ENCODE measurements around the gene SH2B2. TPM values are rescaled to one million over a fixed set of nuclear protein-coding genes. Genes with fewer than 3 reads are reported as not detected.

SH2B2 gene
- total RNA-seq, 2 donors from 2014 or later = 3.1 to 5.0 TPM

GRCh38 chr7:102291056-102291915, 4.6 kb downstream of the SH2B2 start:
- TF ChIP-seq CTCF (IDR thresholded peaks at IDR 0.05) = no peak
- no peak for DNase-seq
- H3K27me3 ChIP-seq = no peaks in the 10 kb centered on the region
- H3K4me3 ChIP-seq = no peak overlapping the region
- no peaks in the 10 kb centered on the region for H3K36me3 ChIP-seq
- intact Hi-C loops (cut with DNase I) = no loop called here
- H3K4me1 ChIP-seq = peaks cover 4% of the 10 kb centered on the region
- H3K9me3 ChIP-seq = no peaks in the 10 kb centered on the region
- no peak overlapping the region for H3K27ac ChIP-seq
- no peak overlapping the region for H3K9ac ChIP-seq (ENCODE audit: low read depth in 2 of 2, low read length in 2 of 2)

DNA sequence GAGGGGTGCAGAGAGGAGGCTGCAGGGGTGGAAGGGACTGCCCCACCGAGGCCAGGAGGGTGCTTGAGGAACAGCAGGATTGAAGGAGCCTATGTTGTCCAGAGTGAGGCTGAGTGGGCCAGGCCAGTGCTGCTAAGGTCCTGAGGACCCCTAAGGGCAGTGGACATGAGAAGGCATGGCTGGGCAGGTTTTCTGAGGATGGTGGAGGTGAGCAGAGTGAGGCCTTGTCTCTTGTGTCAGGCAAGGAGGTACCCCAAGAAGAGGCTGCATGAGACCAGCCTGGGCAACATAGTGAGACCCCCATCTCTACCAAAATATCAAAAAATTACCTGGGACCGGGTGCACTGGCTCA, 5.2 kb downstream of the SH2B2 start:
- no peaks in the 10 kb centered on the region for H3K9me3 ChIP-seq
- H3K36me3 ChIP-seq = no peaks in the 10 kb centered on the region
- no peak overlapping the region for H3K9ac ChIP-seq (ENCODE audit: low read depth in 2 of 2, low read length in 2 of 2)
- peaks cover 4% of the 10 kb centered on the region for H3K4me1 ChIP-seq
- no peak overlapping the region for H3K4me3 ChIP-seq
- H3K27me3 ChIP-seq = no peaks in the 10 kb centered on the region
- intact Hi-C loops (cut with DNase I) = no loop called here
- TF ChIP-seq CTCF (IDR thresholded peaks at IDR 0.05) = no peak
- H3K27ac ChIP-seq = no peak overlapping the region
- no peak for DNase-seq

DNA sequence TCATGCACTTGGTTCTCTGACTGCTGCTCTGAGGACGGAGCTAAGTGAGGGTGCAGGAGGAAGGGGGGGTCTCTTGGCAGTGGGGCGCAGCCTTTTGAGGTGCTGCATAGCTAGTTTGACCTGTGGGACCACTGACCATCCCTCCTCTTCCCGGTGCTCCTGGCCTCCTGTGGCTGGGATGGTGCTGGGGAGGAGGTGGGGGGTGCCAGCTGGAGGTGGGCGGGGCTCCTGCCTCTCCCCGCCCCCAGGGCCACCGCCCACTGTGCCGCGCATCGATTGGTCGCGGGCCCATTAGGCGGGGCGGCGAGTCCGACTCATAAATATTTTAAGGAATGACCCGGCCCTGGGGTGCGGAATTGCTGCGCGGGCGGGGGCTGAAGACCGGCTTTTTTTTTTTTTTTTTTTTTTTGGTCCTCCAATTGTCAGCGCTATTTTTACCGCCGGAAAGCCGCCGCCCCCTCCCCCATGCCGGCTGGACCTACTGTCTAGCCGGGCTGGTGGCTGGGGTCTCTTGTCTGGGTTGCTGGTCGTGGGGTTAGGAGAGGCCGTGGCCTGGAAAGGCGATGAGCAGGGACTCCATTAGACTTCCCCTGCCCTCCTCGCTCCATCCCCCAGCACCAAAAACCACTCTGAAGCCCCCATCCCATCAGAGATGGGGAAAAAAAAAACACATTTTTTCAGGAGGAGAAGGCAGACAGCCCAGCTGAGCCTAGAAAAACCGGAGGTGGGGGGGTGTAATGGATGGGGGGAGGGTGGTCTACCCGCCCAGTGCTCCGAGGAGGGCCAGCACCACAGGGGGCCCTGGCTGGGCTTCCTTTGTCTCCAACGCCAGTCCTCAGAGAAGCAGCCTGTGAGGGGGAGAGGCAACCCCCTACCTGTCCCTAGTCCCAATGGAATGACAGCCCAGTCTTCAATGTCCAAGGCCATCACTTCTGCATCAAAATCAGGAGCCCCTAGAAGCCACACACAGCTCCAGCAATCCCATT, 6.4 kb downstream of the SH2B2 start:
- no peaks in the 10 kb centered on the region for H3K36me3 ChIP-seq
- H3K9ac ChIP-seq (ENCODE audit: low read depth in 2 of 2, low read length in 2 of 2) = no peak overlapping the region
- DNase-seq = no peak
- no peaks in the 10 kb centered on the region for H3K9me3 ChIP-seq
- peaks cover 4% of the 10 kb centered on the region for H3K4me1 ChIP-seq
- H3K27me3 ChIP-seq = no peaks in the 10 kb centered on the region
- no peak overlapping the region for H3K27ac ChIP-seq
- intact Hi-C loops (cut with DNase I) = no loop called here
- no peak for TF ChIP-seq CTCF (IDR thresholded peaks at IDR 0.05)
- no peak overlapping the region for H3K4me3 ChIP-seq

- no peaks in the 10 kb centered on the region for H3K4me1 ChIP-seq
- H3K4me3 ChIP-seq = no peak overlapping the region
- H3K9ac ChIP-seq (ENCODE audit: low read depth in 2 of 2, low read length in 2 of 2) = no peak overlapping the region
- TF ChIP-seq CTCF (IDR thresholded peaks at IDR 0.05) = no peak
- intact Hi-C loops (cut with DNase I) = no loop called here
- no peaks in the 10 kb centered on the region for H3K36me3 ChIP-seq
- no peak overlapping the region for H3K27ac ChIP-seq
- no peaks in the 10 kb centered on the region for H3K9me3 ChIP-seq
- DNase-seq = no peak
- H3K27me3 ChIP-seq = no peaks in the 10 kb centered on the region
Observed at GRCh38 chr7:102294589-102294988, 7.9 kb downstream of the SH2B2 start.

DNA sequence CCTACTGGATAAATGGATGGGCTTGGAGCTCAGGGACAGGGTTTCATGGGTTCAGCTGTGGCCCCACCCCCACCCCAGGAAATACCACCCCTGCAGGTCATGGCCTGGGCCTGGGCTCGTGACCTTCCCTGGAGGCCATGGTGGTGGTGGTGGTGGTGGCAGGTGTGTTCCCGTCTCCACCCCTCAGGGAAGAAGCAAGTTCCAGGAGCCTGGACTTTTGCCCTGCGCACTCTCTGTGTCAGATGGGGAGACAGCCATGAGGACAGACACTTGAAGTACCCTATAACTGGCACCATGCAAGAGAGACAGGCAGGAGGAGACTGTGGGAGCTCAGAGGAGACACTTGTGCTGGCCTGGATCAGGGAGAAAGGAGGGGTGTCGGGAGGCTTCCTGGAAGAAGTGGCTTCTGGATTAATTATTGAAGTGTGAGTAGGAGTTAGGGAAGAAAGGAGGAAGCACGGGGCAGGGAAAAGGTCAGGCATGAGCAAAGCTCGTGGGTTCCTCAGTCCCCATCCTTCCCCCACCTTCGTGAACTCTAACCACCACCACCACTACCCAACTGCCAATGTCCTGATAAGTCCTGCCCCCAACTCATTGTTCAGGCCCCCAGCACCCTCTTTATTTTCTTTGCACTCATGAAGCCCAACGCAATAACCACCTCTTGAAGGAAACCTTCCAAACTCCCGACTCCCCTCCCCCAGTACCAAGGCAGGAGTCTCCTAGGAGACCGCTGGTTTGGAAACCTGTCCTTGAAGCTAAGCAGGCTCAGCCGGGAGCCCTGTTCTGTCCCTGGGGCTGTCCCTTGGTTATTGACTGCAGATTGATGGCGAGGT, 8.9 kb downstream of the SH2B2 start:
- TF ChIP-seq CTCF (IDR thresholded peaks at IDR 0.05) = no peak
- H3K4me1 ChIP-seq = no peaks in the 10 kb centered on the region

More for the DNA sequence above, 8.9 kb downstream of the SH2B2 start:
- no peaks in the 10 kb centered on the region for H3K9me3 ChIP-seq
- H3K9ac ChIP-seq (ENCODE audit: low read depth in 2 of 2, low read length in 2 of 2) = no peak overlapping the region
- no peaks in the 10 kb centered on the region for H3K27me3 ChIP-seq
- intact Hi-C loops (cut with DNase I) = no loop called here
- no peak overlapping the region for H3K4me3 ChIP-seq
- no peak for DNase-seq
- H3K27ac ChIP-seq = no peak overlapping the region
- no peaks in the 10 kb centered on the region for H3K36me3 ChIP-seq
